Right lobe of liver (tissue), 6 donors: ENCODE data around the gene ZC3HAV1. TPM values are rescaled to one million over a fixed set of nuclear protein-coding genes. Genes with fewer than 3 reads are reported as not detected.

Source experiments
- ATAC-seq, 4 donors: fragments of 200-7000 bp; cut with Tn5 transposase; one replicate each; pipeline ENCODE4 v1.9.1; 2020; ENCODE audit warnings: mild to moderate bottlenecking in 4 of 4, moderate library complexity in 4 of 4
- DNase-seq, 3 donors: peaks; one replicate each; pipeline ENCODE4 v3.0.0-alpha.2; 2020
- H3K27ac ChIP-seq, 3 donors: fragments of 200-600 bp; one replicate each; pipeline ENCODE4 v1.8.0; 2022
- H3K27me3 ChIP-seq, 2 donors: fragments of 200-600 bp; one replicate each; pipeline ENCODE4 v1.8.0; 2022
- H3K36me3 ChIP-seq, 4 donors: fragments of 200-600 bp; sonication (generic) in 1 of 4; one replicate each; pipeline versions ENCODE4 v1.5.1 to v1.8.0; 2017 to 2022; ENCODE audit warnings: control low read depth in 1 of 4
- H3K4me1 ChIP-seq, 4 donors: fragments of 200-600 bp; sonication (generic) in 1 of 4; one replicate each; pipeline versions ENCODE4 v1.5.1 to v1.8.0; 2017 to 2022; ENCODE audit warnings: control low read depth in 1 of 4
- H3K4me3 ChIP-seq, 3 donors: fragments of 200-600 bp; one replicate each; pipeline ENCODE4 v1.8.0; 2022
- H3K9me3 ChIP-seq, 4 donors: fragments of 200-600 bp; sonication (generic) in 1 of 4; one replicate each; pipeline versions ENCODE4 v1.5.1 to v1.8.0; 2017 to 2022; ENCODE audit warnings: control low read depth in 1 of 4
- CTCF ChIP-seq, 4 donors: fragments of 200-600 bp in 3 of 4; fragments of 450-650 bp in 1 of 4; IDR thresholded peaks; one replicate each; pipeline versions ENCODE4 v1.5.1 to v1.8.0; 2016 to 2022; ENCODE audit warnings: antibody characterized with exemption in 4 of 4, mild to moderate bottlenecking in 2 of 4
- POLR2A ChIP-seq: fragments of 450-650 bp; IDR thresholded peaks from one replicate; pipeline ENCODE4 v1.6.1; 2017; ENCODE audit warnings: antibody characterized with exemption, mild to moderate bottlenecking
- WGBS: methylation state at CpG from one replicate; pipeline ENCODE4 v1.1.6; 2018; ENCODE audit warnings: low coverage, low lambda C conversion rate; ENCODE audit not compliant: insufficient coverage; ENCODE audit errors: missing lambda C conversion rate; 5-methylcytosine and 5-hydroxymethylcytosine counted together
- intact Hi-C, 2 donors: fragments of 100-400 bp; cut with DNase I; formaldehyde crosslinking; loops; one replicate each; pipeline versions ENCODE4 v1.11.2 to v1.14.1; 2022
- total RNA-seq, 6 experiments: library from RNA; depleted of rRNA in 2 of 6; stranded (reverse); fragments of >200 nt in 2 of 6; fragmentation: NEBNext Ultra II Directional in 3 of 6; extraction: Animal tissue kit (Norgen Biotek cat#: 25700) in 3 of 6; gene quantifications; one replicate each; pipeline versions ENCODE4 v1.1.0 to v1.2.4, GENCODE V29; 2016 to 2023
- donor health status: DM: no; HTN: yes; CAD: no.
- donor health status: DM: no; HTN: no; CAD: no.
- donor health status: DM: no; HTN: no; CAD: no.
- donor health status: DM: no; HTN: yes; CAD: no.
- donor health status: DM: no; HTN: yes; CAD: no.

Gene ZC3HAV1
- total RNA-seq, 6 experiments from 2014 or later: 12.3 to 20.6 (median 17.7) TPM

GRCh38 chr7:139004321-139005090 is 105.0 kb downstream of the ZC3HAV1 start:
- no peak overlapping the region for H3K4me3 ChIP-seq
- no peak for ATAC-seq
- H3K27ac ChIP-seq: no peak overlapping the region
- no peaks in the 10 kb centered on the region for H3K9me3 ChIP-seq
- no peaks in the 10 kb centered on the region for H3K27me3 ChIP-seq
- no peak for TF ChIP-seq CTCF (IDR thresholded peaks at IDR 0.05)
- TF ChIP-seq POLR2A: no peak
- DNase-seq: no peak
- intact Hi-C loops: no loop called here
- no peaks in the 10 kb centered on the region for H3K4me1 ChIP-seq
- no peaks in the 10 kb centered on the region for H3K36me3 ChIP-seq

DNA sequence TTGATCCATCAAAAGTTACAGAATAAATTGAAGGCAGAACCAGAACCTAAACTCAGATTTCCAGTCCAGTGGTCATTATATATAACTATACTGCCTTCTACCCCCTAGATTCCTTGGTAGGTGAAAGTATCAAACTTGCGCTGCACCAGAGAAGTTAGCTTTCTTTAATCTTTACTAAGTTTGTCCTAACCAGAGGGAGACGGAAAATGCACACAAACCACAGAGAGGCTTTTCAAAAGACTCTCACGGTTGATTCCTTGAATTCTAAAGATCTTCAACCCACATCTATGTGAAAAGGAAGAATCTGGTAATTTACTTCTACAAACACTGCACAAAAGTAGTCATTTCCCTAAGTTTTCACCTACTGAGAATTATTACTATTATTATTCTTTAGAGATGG is 110.1 kb downstream of the ZC3HAV1 start:
- DNase-seq: no peak
- ATAC-seq: no peak
- Histone ChIP-seq H3K9me3 (no peaks in the 10 kb centered on the region), H3K27ac (no peak overlapping the region), H3K36me3 (no peaks in the 10 kb centered on the region), H3K4me3 (no peak overlapping the region), H3K4me1 (no peaks in the 10 kb centered on the region), H3K27me3 (no peaks in the 10 kb centered on the region)
- TF ChIP-seq POLR2A (no peak), CTCF (IDR thresholded peaks at IDR 0.05) (no peak)
- intact Hi-C loops: no loop called here
- WGBS: 71% methylated on average over 3 of the region's 3 CpGs

Other genes starting within 250 kb of the ZC3HAV1 start
- 1 to 10 TPM in 1 of 6 experiments, under 1 TPM in 5; 0.56 to 1.9 (median 0.68) TPM for gene KIAA1549, start 128.3 kb downstream of the ZC3HAV1 start, total RNA-seq
- 1 to 10 TPM in 5 of 6 experiments, under 1 TPM in 1; 0.93 to 3.7 (median 1.8) TPM for gene ZC3HAV1L, start 73.7 kb downstream of the ZC3HAV1 start, total RNA-seq
- gene UBN2, start 121.5 kb upstream of the ZC3HAV1 start, total RNA-seq: 10 to 100 TPM in 1 of 6 experiments, 1 to 10 TPM in 5; 4.5 to 12.0 (median 8.1) TPM
- 10 to 100 TPM in 2 of 6 experiments, 1 to 10 TPM in 4; 4.4 to 17.7 (median 6.2) TPM for gene FMC1, start 231.6 kb upstream of the ZC3HAV1 start, total RNA-seq